ENCODE measurements around the gene SEPTIN12. TPM values are rescaled to one million over a fixed set of nuclear protein-coding genes. Genes with fewer than 3 reads are reported as not detected.

SEPTIN12 gene
- total RNA-seq, 6 experiments from 2014 or later, result not detected

DNA sequence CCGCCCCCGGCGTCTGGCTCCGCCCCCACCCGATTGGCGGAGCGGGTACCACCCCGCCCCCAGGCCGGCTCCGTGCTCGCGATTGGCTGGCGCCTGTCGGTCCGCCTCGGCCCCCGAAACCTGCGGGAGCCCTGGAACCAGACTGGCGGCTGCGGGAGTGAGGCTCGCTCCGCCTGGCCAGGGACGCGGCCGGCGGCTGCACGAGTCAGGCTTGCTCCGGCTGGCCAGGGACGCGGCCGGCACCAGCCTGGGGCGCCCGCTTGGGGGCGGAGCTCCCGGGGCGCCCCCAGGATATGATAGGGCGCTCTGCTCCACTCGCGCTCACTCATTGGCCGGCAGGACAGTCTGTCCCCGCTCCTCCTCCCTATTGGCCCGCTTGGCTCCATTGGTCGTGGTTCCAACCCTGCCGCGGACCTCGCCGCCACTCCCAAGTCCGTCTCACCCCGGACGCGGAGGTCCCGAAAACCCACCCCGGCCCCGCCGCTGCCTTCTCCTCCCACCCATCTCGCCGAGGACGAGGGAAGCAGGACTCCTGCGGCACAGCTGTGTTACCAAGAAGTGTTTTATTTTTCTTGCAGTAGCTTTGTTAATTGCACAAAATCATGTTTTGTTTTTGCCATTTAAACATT, 14.6 kb upstream of the SEPTIN12 start:
- Mint-ChIP-seq H3K36me3 (ENCODE audit: low read depth) (peaks cover 7% of the 10 kb centered on the region), H3K27me3 (ENCODE audit: insufficient read depth) (peaks cover 2% of the 10 kb centered on the region; the same call in 1 of the 2 replicates), H3K4me1 (ENCODE audit: low read depth) (peaks cover 10% of the 10 kb centered on the region), H3K27ac (peak overlapping the region; percentile 69), H3K4me3 (peak overlapping the region; percentile 90), H3K9me3 (no peaks in the 10 kb centered on the region)
- TF ChIP-seq, protein P1, sequence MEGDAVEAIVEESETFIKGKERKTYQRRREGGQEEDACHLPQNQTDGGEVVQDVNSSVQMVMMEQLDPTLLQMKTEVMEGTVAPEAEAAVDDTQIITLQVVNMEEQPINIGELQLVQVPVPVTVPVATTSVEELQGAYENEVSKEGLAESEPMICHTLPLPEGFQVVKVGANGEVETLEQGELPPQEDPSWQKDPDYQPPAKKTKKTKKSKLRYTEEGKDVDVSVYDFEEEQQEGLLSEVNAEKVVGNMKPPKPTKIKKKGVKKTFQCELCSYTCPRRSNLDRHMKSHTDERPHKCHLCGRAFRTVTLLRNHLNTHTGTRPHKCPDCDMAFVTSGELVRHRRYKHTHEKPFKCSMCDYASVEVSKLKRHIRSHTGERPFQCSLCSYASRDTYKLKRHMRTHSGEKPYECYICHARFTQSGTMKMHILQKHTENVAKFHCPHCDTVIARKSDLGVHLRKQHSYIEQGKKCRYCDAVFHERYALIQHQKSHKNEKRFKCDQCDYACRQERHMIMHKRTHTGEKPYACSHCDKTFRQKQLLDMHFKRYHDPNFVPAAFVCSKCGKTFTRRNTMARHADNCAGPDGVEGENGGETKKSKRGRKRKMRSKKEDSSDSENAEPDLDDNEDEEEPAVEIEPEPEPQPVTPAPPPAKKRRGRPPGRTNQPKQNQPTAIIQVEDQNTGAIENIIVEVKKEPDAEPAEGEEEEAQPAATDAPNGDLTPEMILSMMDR (IDR thresholded peaks at IDR 0.05), result peak; percentile 59
- peak; percentile 89 for DNase-seq

DNA sequence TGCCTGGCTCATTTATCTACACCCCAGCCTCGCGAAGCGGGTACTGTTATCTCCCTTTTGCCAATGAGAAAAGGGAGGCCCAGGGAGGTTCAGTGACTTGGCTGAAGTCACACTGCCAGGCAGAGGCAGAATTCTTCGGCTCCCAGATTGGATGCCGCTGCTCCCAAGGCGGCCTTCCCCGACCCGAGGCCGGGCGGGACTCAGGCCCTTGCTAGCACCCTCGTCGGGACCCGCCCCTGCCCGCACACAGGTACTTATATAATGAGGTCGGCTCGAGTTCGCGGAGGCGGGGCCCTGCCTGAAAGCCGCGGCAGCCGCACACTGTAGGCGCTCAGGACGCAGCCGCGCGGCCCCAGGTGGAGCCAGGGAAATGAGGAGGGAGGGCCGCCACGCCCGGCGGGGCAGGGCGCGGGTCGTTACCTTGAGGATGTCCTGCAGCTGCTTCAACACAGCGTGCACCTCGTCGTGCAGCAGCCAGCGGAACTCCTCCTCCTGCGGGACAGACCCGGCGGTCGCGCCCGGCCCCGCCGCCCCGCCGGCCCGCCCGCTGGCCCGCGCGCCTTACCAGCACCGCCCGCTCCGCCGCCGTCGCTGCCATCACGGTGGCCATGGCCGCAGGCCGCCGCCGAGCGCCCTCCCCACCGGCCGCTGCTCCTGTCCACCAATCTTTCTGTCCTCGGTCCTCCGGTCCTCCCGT, 14.0 kb upstream of the SEPTIN12 start, which contains the start of gene ROGDI:
Gene ROGDI, minus strand, starts transcription at position 672 of the 697 bp plus-strand sequence. Its CDS starts 62 bp downstream, at position 610.
- Mint-ChIP-seq H3K4me3 (peak within 1 kb of the TSS; percentile 90), H3K27me3 (ENCODE audit: insufficient read depth) (peaks cover 2% of the 10 kb centered on the region; the same call in 1 of the 2 replicates), H3K36me3 (ENCODE audit: low read depth) (peaks cover under 1% of the 10 kb centered on the region), H3K27ac (peak within 1 kb of the TSS; percentile 69), H3K4me1 (ENCODE audit: low read depth) (peaks cover 10% of the 10 kb centered on the region), H3K9me3 (no peaks in the 10 kb centered on the region)
- peak; percentile 22 for DNase-seq
- TF ChIP-seq, protein P1 (IDR thresholded peaks at IDR 0.05), result no peak

DNA sequence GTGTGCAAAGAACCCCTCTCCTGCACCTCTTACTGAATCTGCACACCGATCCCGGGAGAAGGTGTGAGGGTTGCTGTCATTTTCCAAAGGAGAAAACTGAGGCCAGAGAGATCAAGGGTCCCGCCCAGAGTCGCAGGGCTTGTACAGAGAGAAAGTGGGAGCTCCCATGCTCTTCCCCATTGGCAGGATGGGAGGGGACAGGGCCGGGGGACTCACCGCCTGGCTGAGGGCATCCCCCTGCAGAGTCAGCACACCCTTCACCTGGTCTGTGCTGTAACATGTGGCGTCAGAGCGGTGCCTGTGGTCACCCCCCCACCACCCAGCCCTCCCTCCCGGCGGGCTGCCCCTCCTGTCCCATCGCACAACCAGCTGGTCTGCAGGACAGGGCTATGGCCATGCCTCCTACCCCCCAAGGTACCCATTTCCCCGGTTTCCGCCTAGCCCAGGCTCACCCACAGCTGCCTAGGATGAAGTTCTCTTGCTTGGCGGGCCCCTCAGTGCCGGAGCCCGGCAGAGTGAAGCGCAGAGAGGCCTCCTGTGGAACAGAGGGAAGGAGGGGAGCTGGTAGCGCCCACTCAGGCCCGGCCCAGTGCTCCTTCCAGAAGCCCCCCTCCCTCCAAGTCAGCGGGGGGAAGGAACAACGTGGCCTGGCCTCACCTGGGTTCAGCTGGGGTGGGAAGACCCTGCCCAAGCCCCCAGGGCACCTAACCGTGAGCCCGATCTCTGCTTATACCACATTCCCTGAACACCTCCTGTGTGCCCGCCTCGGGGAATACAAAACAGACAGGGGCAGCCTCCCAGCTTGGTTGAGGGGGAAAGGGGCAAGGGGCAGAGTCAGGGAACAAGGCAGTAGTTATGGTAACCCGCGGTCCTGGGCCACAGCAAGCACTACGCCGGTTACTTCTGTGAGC, 13.2 kb upstream of the SEPTIN12 start:
- peak overlapping the region; percentile 68 for H3K27ac Mint-ChIP-seq
- no peaks in the 10 kb centered on the region for H3K9me3 Mint-ChIP-seq
- TF ChIP-seq, protein P1 (IDR thresholded peaks at IDR 0.05), result no peak
- peak overlapping the region; percentile 90 for H3K4me3 Mint-ChIP-seq
- no peaks in the 10 kb centered on the region for H3K36me3 Mint-ChIP-seq (ENCODE audit: low read depth)
- H3K4me1 Mint-ChIP-seq (ENCODE audit: low read depth), result peaks cover 10% of the 10 kb centered on the region
- H3K27me3 Mint-ChIP-seq (ENCODE audit: insufficient read depth), result peaks cover 2% of the 10 kb centered on the region; the same call in 1 of the 2 replicates
- no peak for DNase-seq

DNA sequence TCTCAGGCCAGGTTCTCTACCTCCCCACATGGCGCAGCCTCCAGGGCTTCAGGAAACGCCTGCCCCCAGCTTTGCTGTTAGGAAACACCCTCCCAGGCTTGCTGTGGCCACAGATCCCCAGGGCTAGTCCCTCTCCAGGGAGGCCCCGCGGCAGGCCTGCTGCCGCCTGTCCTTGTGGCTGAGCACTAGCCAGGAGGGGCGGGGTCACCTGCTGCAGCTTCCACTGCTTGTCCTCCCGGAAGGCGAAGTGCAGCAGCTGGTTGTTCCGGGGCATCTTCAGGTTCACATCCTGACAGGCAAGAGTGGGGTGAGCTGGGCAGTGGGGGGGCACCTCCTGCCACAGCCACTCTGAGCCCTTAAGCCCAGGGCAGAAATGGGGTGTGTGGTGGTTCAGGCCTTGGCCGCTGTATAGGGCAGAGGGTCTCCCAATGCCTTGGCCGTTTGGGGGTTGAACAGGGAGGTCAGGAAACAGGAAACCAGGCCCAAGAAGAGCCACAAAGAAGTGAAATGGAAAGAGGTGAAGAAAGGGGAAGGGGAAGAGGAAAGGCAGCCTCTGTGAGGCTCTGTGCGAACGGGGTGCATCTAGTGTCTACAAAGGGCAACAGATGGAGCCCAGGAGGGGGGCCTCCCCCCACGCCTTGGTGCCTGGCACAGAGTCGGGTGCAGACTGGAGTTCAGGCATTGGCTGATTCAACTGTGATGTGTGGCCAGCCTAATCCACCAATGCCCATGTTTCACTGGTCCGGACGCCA, 12.3 kb upstream of the SEPTIN12 start:
- Mint-ChIP-seq H3K27me3 (ENCODE audit: insufficient read depth) (peaks cover 2% of the 10 kb centered on the region; the same call in 1 of the 2 replicates), H3K9me3 (no peaks in the 10 kb centered on the region), H3K4me3 (0 out of 2 replicates have a peak overlapping the region, but pooled peaks have one; percentile 20), H3K4me1 (ENCODE audit: low read depth) (peaks cover 10% of the 10 kb centered on the region), H3K27ac (no peak overlapping the region), H3K36me3 (ENCODE audit: low read depth) (no peaks in the 10 kb centered on the region)
- no peak for DNase-seq
- TF ChIP-seq, protein P1 (IDR thresholded peaks at IDR 0.05), result no peak
